Smooth muscle cell of the umbilical artery (primary cell): ENCODE measurements around the gene TGOLN2. TPM values are rescaled to one million over a fixed set of nuclear protein-coding genes. Genes with fewer than 3 reads are reported as not detected.

Experiments used
- total RNA-seq: library from RNA; depleted of rRNA; stranded (reverse); fragments of >200 nt; gene quantifications from 2 replicates; pipeline ENCODE4 v1.2.3, GENCODE V29; 2014

The TGOLN2 gene
- 235 and 259 TPM in 2 replicates for total RNA-seq

GRCh38 chr2:85327822-85328617, at the start of gene TGOLN2:
TSS of gene TGOLN2 (minus strand) at chr2:85327989. CDS start at chr2:85327962, 27 bp downstream.

GRCh38 chr2:85354286-85355072, 26.7 kb upstream of the TGOLN2 start, which contains the start of the genes ELMOD3 and RETSAT:
TSS of gene ELMOD3 (plus strand) at chr2:85354769. CDS start at chr2:85357199, 2,430 bp downstream.
TSS of gene RETSAT (minus strand) at chr2:85354528. CDS start at chr2:85354507, 21 bp downstream.

Other genes starting within 250 kb of the TGOLN2 start
- gene TCF7L1, start 194.6 kb downstream of the TGOLN2 start, total RNA-seq = 1.3 and 2.1 TPM in 2 replicates
- 57.9 and 70.7 TPM in 2 replicates for gene RETSAT, start 26.5 kb upstream of the TGOLN2 start, total RNA-seq
- 13.1 and 14.4 TPM in 2 replicates for gene ELMOD3, start 26.8 kb upstream of the TGOLN2 start, total RNA-seq
- gene CAPG, start 82.4 kb upstream of the TGOLN2 start, total RNA-seq = 49.6 and 50.7 TPM in 2 replicates
- gene SH2D6, start 90.7 kb upstream of the TGOLN2 start, total RNA-seq = not detected in 2 replicates
- gene MAT2A, start 211.2 kb upstream of the TGOLN2 start, total RNA-seq = 111 and 170 TPM in 2 replicates
- gene GGCX, start 233.5 kb upstream of the TGOLN2 start, total RNA-seq = 75.5 and 87.9 TPM in 2 replicates
- gene VAMP8, start 249.6 kb upstream of the TGOLN2 start, total RNA-seq = 0.23 and 0.59 TPM in 2 replicates